Prostate gland (tissue), 2 donors: ENCODE measurements around the gene SLC4A1. TPM values are rescaled to one million over a fixed set of nuclear protein-coding genes. Genes with fewer than 3 reads are reported as not detected.

Experiments used
- DNase-seq: peaks from one replicate; pipeline ENCODE4 v3.0.0-alpha.2; 2019; ENCODE audit warnings: low spot score
- H3K27ac ChIP-seq, 2 donors: fragments of 200-600 bp; sonication (generic); 2 replicates each; pipeline ENCODE4 v1.5.1; 2017 to 2019
- H3K27me3 ChIP-seq: fragments of 200-600 bp; sonication (generic); replicated peaks from 2 replicates; pipeline ENCODE4 v1.5.1; 2019; ENCODE audit not compliant: insufficient read depth
- H3K36me3 ChIP-seq, 2 donors: fragments of 200-600 bp; sonication (generic); 1 replicate in 1 of 2; 2 replicates in 1 of 2; pipeline versions ENCODE4 v1.5.1 to v1.8.1; 2017 to 2019
- H3K4me1 ChIP-seq: fragments of 200-600 bp; sonication (generic); replicated peaks from 2 replicates; pipeline ENCODE4 v1.5.1; 2019
- H3K4me3 ChIP-seq, 2 donors: fragments of 200-600 bp; sonication (generic); 2 replicates each; pipeline ENCODE4 v1.5.1; 2017 to 2019
- H3K9me3 ChIP-seq: fragments of 200-600 bp; sonication (generic); 2 replicates; pipeline ENCODE4 v1.5.1; 2017
- POLR2A ChIP-seq: fragments of 450-650 bp; IDR thresholded peaks from one replicate; pipeline ENCODE4 v1.6.1; 2016; ENCODE audit warnings: antibody characterized with exemption, mild to moderate bottlenecking
- POLR2AphosphoS5 ChIP-seq: sonication (generic); formaldehyde crosslinking; IDR thresholded peaks from one replicate; pipeline ENCODE4 v1.6.1; 2017; ENCODE audit warnings: antibody characterized with exemption
- WGBS: methylation state at CpG from one replicate; pipeline ENCODE4 v1.1.5; 2018; 5-methylcytosine and 5-hydroxymethylcytosine counted together
- intact Hi-C: fragments of 100-400 bp; cut with DNase I; formaldehyde crosslinking; loops from one replicate; pipeline ENCODE4 v1.14.2; 2022
- total RNA-seq, 2 donors: library from RNA; depleted of rRNA; stranded (reverse); fragments of >200 nt; gene quantifications; one replicate each; pipeline ENCODE4 v1.1.0, GENCODE V29; 2016
- TF ChIP-seq, protein P1 (sequence below), 4 experiments: fragments of 200-600 bp in 2 of 4; fragments of 450-650 bp in 2 of 4; sonication (generic) in 2 of 4; IDR thresholded peaks; 1 replicate in 3 of 4; 2 replicates in 1 of 4; pipeline ENCODE4 v1.5.1; 2016 to 2019; ENCODE audit warnings: antibody characterized with exemption in 4 of 4, mild to moderate bottlenecking in 2 of 4, moderate library complexity in 2 of 4

SLC4A1 gene
- total RNA-seq, 2 donors from 2014 or later = 0.51 TPM; not detected in 1

DNA sequence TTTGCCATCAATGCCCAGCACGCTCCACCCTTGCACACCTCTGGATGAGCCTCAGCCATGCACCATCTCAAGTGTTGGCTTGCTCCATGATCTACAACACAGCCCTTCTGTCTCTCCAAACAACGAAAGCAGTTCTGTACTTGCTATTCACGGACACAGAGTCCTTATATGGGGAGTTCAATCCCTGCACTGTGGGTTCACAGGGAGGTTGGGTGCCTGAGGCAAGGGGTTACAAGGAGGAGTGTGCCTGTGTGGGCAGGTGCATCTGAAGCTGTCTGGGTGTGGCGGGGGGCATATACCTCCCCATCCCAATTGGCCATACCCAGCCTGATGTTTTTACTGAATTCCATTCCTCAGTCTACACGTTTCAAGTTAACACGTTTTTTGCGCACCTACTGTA, 46.1 kb upstream of the SLC4A1 start:
- Histone ChIP-seq H3K36me3 (no peaks in the 10 kb centered on the region), H3K9me3 (no peaks in the 10 kb centered on the region), H3K27me3 (no peaks in the 10 kb centered on the region), H3K4me1 (no peaks in the 10 kb centered on the region), H3K4me3 (no peak overlapping the region), H3K27ac (no peak overlapping the region)
- DNase-seq = no peak
- WGBS = 80% methylated on average over 7 of the region's 7 CpGs
- intact Hi-C loops = no loop called here
- TF ChIP-seq, protein P1, sequence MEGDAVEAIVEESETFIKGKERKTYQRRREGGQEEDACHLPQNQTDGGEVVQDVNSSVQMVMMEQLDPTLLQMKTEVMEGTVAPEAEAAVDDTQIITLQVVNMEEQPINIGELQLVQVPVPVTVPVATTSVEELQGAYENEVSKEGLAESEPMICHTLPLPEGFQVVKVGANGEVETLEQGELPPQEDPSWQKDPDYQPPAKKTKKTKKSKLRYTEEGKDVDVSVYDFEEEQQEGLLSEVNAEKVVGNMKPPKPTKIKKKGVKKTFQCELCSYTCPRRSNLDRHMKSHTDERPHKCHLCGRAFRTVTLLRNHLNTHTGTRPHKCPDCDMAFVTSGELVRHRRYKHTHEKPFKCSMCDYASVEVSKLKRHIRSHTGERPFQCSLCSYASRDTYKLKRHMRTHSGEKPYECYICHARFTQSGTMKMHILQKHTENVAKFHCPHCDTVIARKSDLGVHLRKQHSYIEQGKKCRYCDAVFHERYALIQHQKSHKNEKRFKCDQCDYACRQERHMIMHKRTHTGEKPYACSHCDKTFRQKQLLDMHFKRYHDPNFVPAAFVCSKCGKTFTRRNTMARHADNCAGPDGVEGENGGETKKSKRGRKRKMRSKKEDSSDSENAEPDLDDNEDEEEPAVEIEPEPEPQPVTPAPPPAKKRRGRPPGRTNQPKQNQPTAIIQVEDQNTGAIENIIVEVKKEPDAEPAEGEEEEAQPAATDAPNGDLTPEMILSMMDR (IDR thresholded peaks at IDR 0.05) = no peak
- TF ChIP-seq POLR2A (no peak), POLR2AphosphoS5 (no peak)

DNA sequence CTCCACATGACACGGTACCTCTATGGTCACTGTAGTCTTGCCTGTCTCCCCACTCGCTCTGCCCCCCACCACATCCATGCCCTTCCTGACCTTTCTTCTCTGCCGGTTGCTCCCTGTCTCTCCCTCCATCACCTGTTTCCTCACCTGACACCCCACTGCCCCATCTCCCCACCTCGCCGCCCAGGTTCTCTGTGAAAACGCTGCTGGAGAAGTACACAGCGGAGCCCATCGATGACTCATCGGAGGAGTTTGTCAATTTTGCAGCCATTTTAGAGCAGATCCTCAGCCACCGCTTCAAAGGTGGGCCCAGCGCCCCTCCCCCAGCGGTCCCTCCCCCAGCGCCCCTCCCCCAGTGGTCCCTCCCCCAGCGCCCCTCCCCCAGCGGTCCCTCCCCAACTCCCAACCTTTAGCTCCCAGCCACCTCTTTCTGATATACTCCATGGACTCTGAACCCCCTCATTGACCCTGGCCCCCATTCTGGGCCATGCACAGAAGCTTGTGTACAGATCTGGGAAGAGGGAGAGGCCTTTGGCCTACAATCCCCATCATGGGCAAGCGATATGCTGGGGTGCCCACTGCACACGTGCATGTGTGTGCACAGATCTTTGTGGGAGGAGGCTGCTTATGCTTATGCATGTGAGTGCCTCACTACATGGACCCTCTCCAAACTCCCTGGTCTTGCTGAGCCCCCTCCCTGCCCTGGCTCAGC, 44.6 kb upstream of the SLC4A1 start:
- peaks cover 4% of the 10 kb centered on the region for H3K4me1 ChIP-seq
- no peak for TF ChIP-seq POLR2A
- TF ChIP-seq, protein P1 (IDR thresholded peaks at IDR 0.05) = no peak
- no peak for TF ChIP-seq POLR2AphosphoS5
- no peak for DNase-seq
- no peaks in the 10 kb centered on the region for H3K27me3 ChIP-seq
- no peaks in the 10 kb centered on the region for H3K36me3 ChIP-seq
- WGBS = 64% methylated on average over 17 of the region's 17 CpGs
- no peak overlapping the region for H3K4me3 ChIP-seq
- intact Hi-C loops = no loop called here
- no peaks in the 10 kb centered on the region for H3K9me3 ChIP-seq
- H3K27ac ChIP-seq = no peak overlapping the region

DNA sequence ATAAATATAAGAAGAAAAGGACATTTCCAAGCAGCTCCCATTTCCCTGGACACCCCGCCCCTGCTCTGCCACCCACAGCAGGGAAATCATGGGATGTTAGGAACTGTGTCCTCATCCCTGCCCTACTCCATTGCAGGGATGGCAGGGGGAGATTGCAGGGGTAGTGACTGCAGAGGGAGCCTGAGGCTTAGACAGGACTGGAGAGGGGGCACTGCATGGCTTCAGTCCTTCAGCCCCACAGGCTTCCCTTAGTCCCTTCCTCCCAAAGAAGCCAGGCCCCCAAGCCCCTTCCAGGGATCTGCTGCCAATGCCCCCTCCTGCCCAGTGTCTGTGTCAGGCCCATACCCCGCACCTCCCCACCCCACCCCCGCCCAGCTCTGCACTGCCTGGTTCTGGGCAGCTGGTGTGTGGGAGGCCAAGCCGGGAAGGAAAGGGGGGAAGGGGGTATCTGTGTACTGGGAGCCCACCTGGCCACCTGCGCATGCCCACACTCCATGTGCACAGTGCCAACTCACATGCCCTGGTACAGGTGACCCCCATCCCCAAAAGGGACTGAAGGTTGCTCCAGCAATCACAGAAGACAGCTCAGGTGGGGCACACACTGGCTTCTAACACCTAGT, 43.7 kb upstream of the SLC4A1 start:
- 55% methylated on average over 2 of the region's 5 CpGs for WGBS
- H3K4me1 ChIP-seq = peaks cover 4% of the 10 kb centered on the region
- H3K9me3 ChIP-seq = no peaks in the 10 kb centered on the region
- H3K36me3 ChIP-seq = no peaks in the 10 kb centered on the region
- TF ChIP-seq, protein P1 (IDR thresholded peaks at IDR 0.05) = no peak
- no peak for TF ChIP-seq POLR2AphosphoS5
- TF ChIP-seq POLR2A = no peak
- DNase-seq = no peak
- no peaks in the 10 kb centered on the region for H3K27me3 ChIP-seq
- no peak overlapping the region for H3K4me3 ChIP-seq
- intact Hi-C loops = no loop called here
- H3K27ac ChIP-seq = no peak overlapping the region

DNA sequence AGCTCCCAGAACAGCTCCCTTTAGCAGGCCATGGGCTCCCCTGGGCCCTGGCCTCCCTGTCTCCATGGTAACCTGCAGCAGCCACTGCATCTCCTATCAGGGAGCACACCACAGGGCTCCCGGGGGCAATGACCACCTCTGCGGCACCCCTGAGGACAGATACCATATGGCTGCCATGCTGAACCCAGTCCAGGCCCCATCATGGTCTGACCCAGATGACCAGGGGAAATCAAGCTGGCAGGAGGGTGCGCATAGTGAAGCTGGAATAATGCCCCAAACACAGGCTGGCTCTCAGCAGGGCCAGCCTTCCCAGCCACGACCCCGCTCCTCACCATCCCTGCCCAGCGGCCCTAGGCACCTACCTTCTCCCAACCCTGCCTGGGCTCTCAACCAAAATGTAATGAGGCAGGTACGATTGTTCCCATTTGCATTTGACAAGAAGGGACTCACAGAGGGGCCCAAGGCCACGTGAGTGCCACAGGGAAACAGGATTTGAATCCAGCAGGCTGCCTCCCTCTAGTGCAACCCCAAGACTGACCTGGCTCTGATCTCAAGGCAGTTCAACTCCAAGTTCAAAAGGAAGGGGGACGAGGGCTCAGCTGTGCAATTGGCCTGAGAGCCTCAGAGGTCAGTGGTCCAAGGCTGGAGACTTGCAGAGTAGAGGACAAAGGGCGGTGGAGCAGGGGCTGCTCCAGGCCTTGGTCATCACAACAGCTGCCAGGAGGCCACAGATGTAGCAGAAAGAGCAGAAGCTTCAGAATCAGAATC, 42.9 kb upstream of the SLC4A1 start:
- Histone ChIP-seq H3K4me1 (peaks cover 4% of the 10 kb centered on the region), H3K4me3 (no peak overlapping the region), H3K36me3 (no peaks in the 10 kb centered on the region), H3K27ac (no peak overlapping the region), H3K27me3 (no peaks in the 10 kb centered on the region), H3K9me3 (no peaks in the 10 kb centered on the region)
- DNase-seq = no peak
- no peak for TF ChIP-seq POLR2A
- TF ChIP-seq, protein P1 (IDR thresholded peaks at IDR 0.05) = no peak
- TF ChIP-seq POLR2AphosphoS5 = no peak
- intact Hi-C loops = no loop called here
- 80% methylated on average over 10 of the region's 10 CpGs for WGBS
